Fibroblast of peridontal ligament (primary cell): ENCODE results near the gene TMPRSS4.

Experiments
- DNase-seq: peaks from one replicate; pipeline ENCODE4 v3.0.0-alpha.2; 2010; ENCODE audit errors: extremely low read depth

Gene TMPRSS4

GRCh38 chr11:118076754-118077281 lies at the start of gene TMPRSS4:
TSS of gene TMPRSS4 (plus strand) at chr11:118077078. CDS start at chr11:118077303, 225 bp downstream.
- no peak for DNase-seq

- DNase-seq: no peak
Measured at GRCh38 chr11:118027694-118028093, 49.2 kb upstream of the TMPRSS4 start.

GRCh38 chr11:118028626-118029025 lies 48.3 kb upstream of the TMPRSS4 start:
- DNase-seq: no peak

- no peak for DNase-seq
Measured at GRCh38 chr11:118033443-118033842, 43.4 kb upstream of the TMPRSS4 start.

GRCh38 chr11:118042141-118042540 lies 34.7 kb upstream of the TMPRSS4 start:
- DNase-seq: no peak

- DNase-seq: no peak
Measured at GRCh38 chr11:118042796-118043195, 34.1 kb upstream of the TMPRSS4 start.

- DNase-seq: no peak
Measured at GRCh38 chr11:118045191-118045590, 31.7 kb upstream of the TMPRSS4 start.

- DNase-seq: no peak
Measured at GRCh38 chr11:118046051-118046963, 30.6 kb upstream of the TMPRSS4 start.

- no peak for DNase-seq
Measured at GRCh38 chr11:118046964-118047700, 29.7 kb upstream of the TMPRSS4 start.

- no peak for DNase-seq
Measured at GRCh38 chr11:118047749-118048148, 29.1 kb upstream of the TMPRSS4 start.

GRCh38 chr11:118048472-118049370 lies 28.2 kb upstream of the TMPRSS4 start:
- DNase-seq: no peak

GRCh38 chr11:118049771-118050170 lies 27.1 kb upstream of the TMPRSS4 start:
- no peak for DNase-seq

- no peak for DNase-seq
Measured at GRCh38 chr11:118050208-118050891, 26.5 kb upstream of the TMPRSS4 start.

- DNase-seq: no peak
Measured at GRCh38 chr11:118051136-118051610, 25.7 kb upstream of the TMPRSS4 start.

- no peak for DNase-seq
Measured at GRCh38 chr11:118051611-118052461, 25.0 kb upstream of the TMPRSS4 start.

- DNase-seq: no peak
Measured at GRCh38 chr11:118052581-118053206, 24.2 kb upstream of the TMPRSS4 start.

GRCh38 chr11:118054712-118055640 lies 21.9 kb upstream of the TMPRSS4 start:
- no peak for DNase-seq

- DNase-seq: no peak
Measured at GRCh38 chr11:118055966-118056365, 20.9 kb upstream of the TMPRSS4 start.
